Endothelial cell of umbilical vein (primary cell): ENCODE results near the gene LPP. TPM values are rescaled to one million over a fixed set of nuclear protein-coding genes. Genes with fewer than 3 reads are reported as not detected.

ENCODE experiments used
- BruUV-seq: library from RNA; stranded (reverse); fragments of 400-500 nt; replicated peaks from 2 replicates; lab custom pipeline; 2021; lab: Mats Ljungman, UMichigan
- CTCF ChIA-PET: fragments of 300-600, 350-600 bp; sonication (Branson Sonifier 250); formaldehyde crosslinking; loops from one replicate; lab custom pipeline; 2021; ENCODE audit warnings: antibody characterized with exemption, inconsistent platforms; lab: Charles Lee
- POLR2A ChIA-PET: fragments of 300-600, 350-600 bp; sonication (Branson Sonifier 250); formaldehyde crosslinking; loops from one replicate; lab custom pipeline; 2021; ENCODE audit warnings: antibody characterized with exemption, inconsistent platforms; lab: Charles Lee
- DNase-seq: peaks from one replicate; pipeline ENCODE4 v3.0.0-alpha.2; 2011; ENCODE audit warnings: low read depth, low spot score
- FAIRE-seq: peaks from 2 replicates; lab custom pipeline; 2011; peaks lifted over from hg19 to GRCh38; lab: Jason Lieb, UNC
- H2AFZ ChIP-seq: 2 replicates; pipeline ENCODE4 v1.6.0; 2012; ENCODE audit warnings: low read depth, low read length, control low read depth, inconsistent platforms
- H3K27ac ChIP-seq: 2 replicates; pipeline ENCODE4 v1.5.1; 2011; ENCODE audit warnings: low read depth, mild to moderate bottlenecking, control low read depth, low read length, moderate library complexity; ENCODE audit not compliant: insufficient read depth
- H3K27me3 ChIP-seq, 2 experiments: 2 replicates each; pipeline versions ENCODE4 v1.6.0 to v1.6.1; 2011; ENCODE audit warnings: low read length in 2 of 2, mixed read lengths in 1 of 2; ENCODE audit not compliant: control insufficient read depth in 2 of 2, insufficient read depth in 2 of 2
- H3K36me3 ChIP-seq, 2 experiments: 2 replicates in 1 of 2; 3 replicates in 1 of 2; pipeline ENCODE4 v1.5.1; 2011; ENCODE audit warnings: low read length in 2 of 2, mild to moderate bottlenecking in 1 of 2, moderate library complexity in 1 of 2; ENCODE audit not compliant: control insufficient read depth in 2 of 2, insufficient read depth in 2 of 2; ENCODE audit errors: extremely low read depth in 1 of 2
- H3K4me1 ChIP-seq: 3 replicates; pipeline ENCODE4 v1.5.1; 2011; ENCODE audit warnings: mild to moderate bottlenecking, low read length; ENCODE audit not compliant: control insufficient read depth, insufficient read depth; ENCODE audit errors: extremely low read depth
- H3K4me2 ChIP-seq: 2 replicates; pipeline ENCODE4 v1.6.1; 2011; ENCODE audit warnings: low read length, control low read depth, mixed read lengths; ENCODE audit not compliant: insufficient read depth
- H3K4me3 ChIP-seq, 3 experiments: fragments of 200-600 bp in 1 of 3; sonication (generic), shearing (Covaris generic) in 1 of 3; replicated peaks in 1 of 3; 2 replicates each; pipeline ENCODE4 v1.5.1; 2011 to 2016; ENCODE audit warnings: control low read depth in 3 of 3, low read length in 3 of 3, mild to moderate bottlenecking in 2 of 3, inconsistent platforms in 1 of 3, low read depth in 1 of 3, moderate library complexity in 1 of 3; ENCODE audit not compliant: insufficient read depth in 1 of 3
- H3K79me2 ChIP-seq: 2 replicates; pipeline ENCODE4 v1.6.0; 2012; ENCODE audit warnings: low read length, inconsistent platforms; ENCODE audit not compliant: control insufficient read depth, insufficient read depth
- H3K9ac ChIP-seq: replicated peaks from 2 replicates; pipeline ENCODE3; 2011; ENCODE audit warnings: low read length, control low read depth; ENCODE audit not compliant: insufficient read depth; ENCODE audit errors: extremely low read depth
- H3K9me1 ChIP-seq: replicated peaks from 3 replicates; pipeline ENCODE4 v1.6.0; 2011; ENCODE audit warnings: mild to moderate bottlenecking, low read length; ENCODE audit not compliant: control insufficient read depth, insufficient read depth; ENCODE audit errors: extremely low read depth
- H3K9me3 ChIP-seq: replicated peaks from 2 replicates; pipeline ENCODE4 v1.5.1; 2012; ENCODE audit warnings: low read length, inconsistent platforms; ENCODE audit not compliant: control insufficient read depth, insufficient read depth
- H4K20me1 ChIP-seq: replicated peaks from 2 replicates; pipeline ENCODE3; 2011; ENCODE audit warnings: mild to moderate bottlenecking, low read length; ENCODE audit not compliant: control insufficient read depth, insufficient read depth; ENCODE audit errors: extremely low read depth
- EZH2 ChIP-seq: IDR thresholded peaks from 2 replicates; pipeline ENCODE4 v1.6.1; 2012; ENCODE audit warnings: borderline replicate concordance, low read depth, mild to moderate bottlenecking, moderate library complexity, low read length, inconsistent platforms; ENCODE audit not compliant: severe bottlenecking
- FOS ChIP-seq: IDR thresholded peaks from 2 replicates; pipeline ENCODE4 v1.6.1; 2011; ENCODE audit warnings: mild to moderate bottlenecking, low read length, moderate library complexity, borderline replicate concordance; ENCODE audit not compliant: insufficient read depth
- GATA2 ChIP-seq: IDR thresholded peaks from 2 replicates; pipeline ENCODE4 v1.7.0; 2011; ENCODE audit warnings: low read depth, mild to moderate bottlenecking, moderate library complexity, mixed read lengths, low read length; ENCODE audit not compliant: insufficient read length, insufficient read depth
- JUN ChIP-seq: IDR thresholded peaks from 2 replicates; pipeline ENCODE4 v1.6.1; 2011; ENCODE audit warnings: borderline replicate concordance, low read depth; ENCODE audit not compliant: insufficient read length, insufficient read depth
- MYC ChIP-seq: IDR thresholded peaks from one replicate; pipeline ENCODE4 v1.6.1; 2011; ENCODE audit warnings: mild to moderate bottlenecking, low read depth, low read length
- POLR2A ChIP-seq: IDR thresholded peaks from 2 replicates; pipeline ENCODE4 v1.6.1; 2012; ENCODE audit warnings: low read depth, mild to moderate bottlenecking, control low read depth, low read length
- POLR2AphosphoS5 ChIP-seq: IDR thresholded peaks from 2 replicates; pipeline ENCODE4 v1.6.1; 2012; ENCODE audit warnings: low read depth, mild to moderate bottlenecking, control low read depth, low read length, moderate library complexity; ENCODE audit not compliant: insufficient read depth
- dilution Hi-C: fragments of 300-500 bp; cut with MboI; formaldehyde crosslinking; loops from one replicate; pipeline ENCODE4 v1.15.0; 2019; ENCODE audit warnings: low sequenced_read_pairs; ENCODE audit not compliant: extremely low pct_ligation_motif_present
- intact Hi-C: fragments of 100-400 bp; cut with micrococcal nuclease; formaldehyde crosslinking; loops from one replicate; pipeline ENCODE4 v1.10.0; 2022
- polyA plus RNA-seq, 4 experiments: library from polyadenylated mRNA; depleted of rRNA in 3 of 4; stranded (reverse) in 3 of 4; unstranded in 1 of 4; fragments of >200 nt; gene quantifications; 2 replicates each; pipeline versions ENCODE4 v1.2.1 to v1.2.3, GENCODE V29; 2011 to 2012; ENCODE audit warnings: missing spikeins in 1 of 4
- total RNA-seq: library from RNA; stranded (reverse); gene quantifications from 2 replicates; pipeline ENCODE4 v1.2.3, GENCODE V29; 2021
- TF ChIP-seq, protein P1 (sequence below): IDR thresholded peaks from 2 replicates; pipeline ENCODE4 v1.6.1; 2011; ENCODE audit not compliant: insufficient read depth, insufficient read length
- TF ChIP-seq, protein P2 (sequence below), 2 donors: IDR thresholded peaks; 1 replicate in 1 of 2; 2 replicates in 1 of 2; pipeline ENCODE4 v1.5.1; 2011; ENCODE audit warnings: low read length in 2 of 2, mild to moderate bottlenecking in 2 of 2, moderate library complexity in 2 of 2, control low read depth in 1 of 2, inconsistent platforms in 1 of 2, low read depth in 1 of 2; ENCODE audit not compliant: insufficient read depth in 1 of 2; ENCODE audit errors: extremely low read depth in 1 of 2

Gene LPP
- total and polyA plus RNA-seq, 2 donors (not counting 3 experiments of a cell fraction or from before 2014, with no cell fraction given): 16.9 to 153 TPM

GRCh38 chr3:188522115-188522514 lies 368.2 kb downstream of the LPP start:
- Histone ChIP-seq H2AFZ (no peak overlapping the region), H3K36me3 (peaks cover 0 to 5% of the 10 kb centered on the region in 2 experiments), H3K4me1 (peaks cover 6% of the 10 kb centered on the region), H3K9ac (no peak overlapping the region), H3K79me2 (no peaks in the 10 kb centered on the region), H3K27me3 (no peaks in the 10 kb centered on the region), H3K9me1 (no peaks in the 10 kb centered on the region), H3K27ac (no peak overlapping the region), H4K20me1 (no peaks in the 10 kb centered on the region), H3K4me2 (no peak overlapping the region), H3K9me3 (no peaks in the 10 kb centered on the region), H3K4me3 (no peak overlapping the region)
- FAIRE-seq: no peak
- POLR2A ChIA-PET: no interaction called here
- dilution Hi-C loops: no loop called here
- intact Hi-C loops: no loop called here
- no TSS peak for BruUV-seq
- DNase-seq: no peak
- no peak for TF ChIP-seq EZH2
- no peak for TF ChIP-seq GATA2
- TF ChIP-seq, protein P1, sequence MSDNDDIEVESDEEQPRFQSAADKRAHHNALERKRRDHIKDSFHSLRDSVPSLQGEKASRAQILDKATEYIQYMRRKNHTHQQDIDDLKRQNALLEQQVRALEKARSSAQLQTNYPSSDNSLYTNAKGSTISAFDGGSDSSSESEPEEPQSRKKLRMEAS: no peak
- no peak for TF ChIP-seq JUN
- TF ChIP-seq, protein P2, sequence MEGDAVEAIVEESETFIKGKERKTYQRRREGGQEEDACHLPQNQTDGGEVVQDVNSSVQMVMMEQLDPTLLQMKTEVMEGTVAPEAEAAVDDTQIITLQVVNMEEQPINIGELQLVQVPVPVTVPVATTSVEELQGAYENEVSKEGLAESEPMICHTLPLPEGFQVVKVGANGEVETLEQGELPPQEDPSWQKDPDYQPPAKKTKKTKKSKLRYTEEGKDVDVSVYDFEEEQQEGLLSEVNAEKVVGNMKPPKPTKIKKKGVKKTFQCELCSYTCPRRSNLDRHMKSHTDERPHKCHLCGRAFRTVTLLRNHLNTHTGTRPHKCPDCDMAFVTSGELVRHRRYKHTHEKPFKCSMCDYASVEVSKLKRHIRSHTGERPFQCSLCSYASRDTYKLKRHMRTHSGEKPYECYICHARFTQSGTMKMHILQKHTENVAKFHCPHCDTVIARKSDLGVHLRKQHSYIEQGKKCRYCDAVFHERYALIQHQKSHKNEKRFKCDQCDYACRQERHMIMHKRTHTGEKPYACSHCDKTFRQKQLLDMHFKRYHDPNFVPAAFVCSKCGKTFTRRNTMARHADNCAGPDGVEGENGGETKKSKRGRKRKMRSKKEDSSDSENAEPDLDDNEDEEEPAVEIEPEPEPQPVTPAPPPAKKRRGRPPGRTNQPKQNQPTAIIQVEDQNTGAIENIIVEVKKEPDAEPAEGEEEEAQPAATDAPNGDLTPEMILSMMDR (IDR thresholded peaks at IDR 0.05; ENCODE audit: extremely low read depth in 1 of 2, insufficient read depth in 1 of 2, low read depth in 1 of 2, low read length in 2 of 2): no peak
- no peak for TF ChIP-seq MYC
- no peak for TF ChIP-seq POLR2AphosphoS5
- TF ChIP-seq POLR2A: no peak
- TF ChIP-seq FOS: no peak
- CTCF ChIA-PET: no interaction called here
